ENCODE results near the gene ADGRG3.

- TF ChIP-seq CTCF (IDR thresholded peaks at IDR 0.05; ENCODE audit: low read depth, low read length) (no peak), EZH2phosphoT487 (IDR thresholded peaks at IDR 0.05; ENCODE audit: low read depth) (no peak)
Observed at GRCh38 chr16:57725151-57725550, 57.0 kb downstream of the ADGRG3 start.
